Activated CD4-positive, alpha-beta T cell treated with anti-CD3 and anti-CD28 coated beads, Interleukin-2, amount 50 U/mL, for 4 hours (primary cell): ENCODE results near the gene ATXN2.
"Not testable (repeated sequence)": the region's sequence is repeated elsewhere in the genome, so short reads cannot be mapped to it uniquely, and the experiment has no call there.

ENCODE experiments used
- DNase-seq, 2 experiments: peaks; one replicate each; pipeline ENCODE4 v3.0.0-alpha.2; 2020

The ATXN2 gene

DNA sequence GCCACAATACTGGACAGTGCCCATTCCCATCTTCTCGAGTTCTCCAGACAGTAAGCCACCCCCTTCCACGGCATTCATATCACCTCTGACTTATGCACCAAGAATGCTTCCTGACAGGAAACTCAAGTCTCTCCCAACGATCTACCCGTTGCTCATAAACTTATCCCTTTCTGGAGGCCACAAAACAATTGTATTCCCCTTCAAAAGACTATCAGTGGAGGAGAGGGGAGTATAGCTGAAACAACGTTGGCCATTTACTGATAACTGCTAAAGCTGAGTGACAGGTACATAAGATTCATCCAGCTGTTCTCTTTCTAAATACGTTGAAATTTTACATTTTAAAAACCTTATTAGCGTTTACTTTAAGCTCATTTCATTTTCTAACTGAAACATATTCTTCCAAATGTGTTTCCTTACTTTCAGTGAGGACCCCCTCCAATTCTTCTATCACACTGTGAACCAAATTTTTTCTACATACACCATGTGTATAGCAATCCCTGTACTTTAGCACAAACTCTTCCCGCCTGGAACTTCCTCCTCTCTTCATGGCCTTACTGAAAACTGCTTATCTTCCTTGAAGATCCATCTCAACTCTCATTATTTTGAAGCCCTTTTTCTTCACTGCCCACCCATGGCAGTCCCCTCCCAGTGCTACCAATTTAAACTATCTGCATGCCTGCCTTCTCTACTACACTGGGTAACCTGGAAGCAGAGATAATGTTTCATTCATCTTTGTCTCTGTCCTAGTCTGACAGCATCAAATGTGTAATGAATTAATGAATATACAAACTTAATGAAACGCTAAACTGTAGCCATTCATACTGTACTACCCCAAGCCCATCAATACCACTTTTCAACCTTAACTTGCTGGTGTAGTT lies 28.8 kb downstream of the ATXN2 start:
- no peak for DNase-seq

DNA sequence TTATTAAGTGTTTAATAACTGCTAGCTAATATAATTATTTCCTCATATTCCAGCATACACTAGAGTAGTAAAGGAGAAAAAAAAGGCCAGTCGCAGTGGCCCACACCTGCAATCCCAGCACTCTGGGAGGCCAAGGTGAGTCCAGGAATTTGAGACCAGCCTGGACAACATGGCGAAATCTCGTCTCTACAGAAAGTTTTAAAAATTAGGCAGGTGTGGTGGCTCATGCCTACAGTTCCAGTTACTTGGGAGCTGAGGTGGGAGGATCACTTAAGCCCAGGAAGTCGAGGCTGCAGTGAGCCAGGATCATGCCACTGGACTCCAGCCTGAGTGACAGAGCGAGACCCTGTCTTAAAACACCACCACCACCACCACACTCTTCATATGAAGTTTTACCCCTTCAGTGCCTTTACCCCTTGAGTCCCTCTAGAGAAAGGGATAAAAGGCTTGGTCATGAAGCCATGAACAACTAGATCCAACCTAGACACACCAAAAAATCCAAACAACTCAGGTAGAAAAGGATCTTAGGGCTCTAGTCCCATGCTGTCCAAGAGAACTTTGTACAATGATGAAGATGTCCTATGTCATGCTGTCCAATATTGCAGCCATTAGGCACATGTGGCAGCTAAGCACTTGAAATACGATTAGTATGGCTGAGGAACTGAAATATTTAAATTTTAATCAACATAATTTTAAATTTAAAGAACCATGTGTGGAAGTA lies 29.6 kb downstream of the ATXN2 start:
- DNase-seq, result no peak

DNA sequence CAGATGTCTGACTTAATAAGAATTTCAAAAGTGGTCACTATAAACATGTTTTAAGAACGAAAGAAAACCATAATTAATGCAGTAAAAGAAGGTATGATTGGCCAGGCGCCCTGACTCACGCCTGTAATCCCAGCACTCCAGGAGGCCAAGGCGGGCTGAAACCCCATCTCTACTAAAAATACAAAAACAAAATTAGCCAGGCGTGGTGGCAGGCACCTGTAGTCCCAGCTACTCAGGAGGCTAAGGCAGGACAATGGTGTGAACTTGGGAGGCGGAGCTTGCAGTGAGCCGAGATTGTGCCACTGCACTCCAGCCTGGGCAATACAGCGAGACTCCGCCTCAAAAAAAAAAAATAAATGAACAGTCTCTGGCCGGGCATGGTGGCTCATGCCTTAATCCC lies 38.3 kb downstream of the ATXN2 start:
- not testable (repeated sequence) for DNase-seq

DNA sequence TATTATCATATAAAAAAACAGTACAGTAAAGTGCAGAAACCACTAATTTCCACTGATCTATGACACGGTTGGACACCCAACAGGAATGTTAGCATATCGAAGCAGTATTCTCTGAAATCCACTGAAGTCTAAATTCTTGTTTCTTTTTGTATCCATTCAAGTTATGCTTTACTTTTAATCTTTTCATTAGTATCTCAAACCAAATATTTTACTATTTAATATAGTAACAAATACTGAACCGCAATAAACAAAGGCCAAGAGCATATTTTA lies 41.1 kb downstream of the ATXN2 start:
- no peak for DNase-seq

DNA sequence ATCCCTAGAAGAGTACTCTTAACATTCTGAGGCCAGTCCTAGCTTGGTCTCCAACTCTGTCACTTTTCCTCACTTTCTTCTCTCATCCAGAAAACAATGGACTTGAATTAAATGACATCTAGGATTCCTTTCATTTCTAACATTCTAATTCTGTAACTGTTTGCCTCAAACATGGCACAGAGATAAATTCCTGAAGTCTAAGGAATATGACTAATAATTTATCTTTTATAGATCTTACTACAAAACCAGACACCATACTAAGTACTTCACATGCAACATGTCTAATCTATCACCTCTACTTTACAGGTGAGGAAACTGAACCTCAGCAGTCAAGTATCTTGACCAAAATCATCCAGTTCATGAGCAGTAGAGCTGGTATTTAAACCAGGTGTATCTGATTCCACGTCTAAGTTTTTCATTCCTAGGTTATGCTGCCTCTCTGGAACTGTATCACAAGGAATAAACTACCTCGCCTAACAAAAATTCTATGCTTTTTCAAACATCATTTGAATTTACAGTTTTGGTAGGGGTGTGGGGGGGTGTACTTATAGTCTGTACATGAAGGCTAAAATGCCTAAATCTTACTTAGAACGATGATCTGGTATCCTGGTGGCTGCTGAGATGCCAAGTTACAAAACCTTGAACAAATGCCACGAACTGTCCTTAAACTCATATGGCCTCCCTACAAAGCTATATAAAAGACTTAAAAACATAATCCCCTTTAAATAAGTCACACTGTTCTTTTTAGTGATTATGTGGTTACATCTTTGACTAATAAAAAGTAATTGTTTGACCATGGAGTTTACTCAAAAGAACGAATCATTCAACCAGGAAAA lies 41.6 kb downstream of the ATXN2 start:
- DNase-seq, result no peak

DNA sequence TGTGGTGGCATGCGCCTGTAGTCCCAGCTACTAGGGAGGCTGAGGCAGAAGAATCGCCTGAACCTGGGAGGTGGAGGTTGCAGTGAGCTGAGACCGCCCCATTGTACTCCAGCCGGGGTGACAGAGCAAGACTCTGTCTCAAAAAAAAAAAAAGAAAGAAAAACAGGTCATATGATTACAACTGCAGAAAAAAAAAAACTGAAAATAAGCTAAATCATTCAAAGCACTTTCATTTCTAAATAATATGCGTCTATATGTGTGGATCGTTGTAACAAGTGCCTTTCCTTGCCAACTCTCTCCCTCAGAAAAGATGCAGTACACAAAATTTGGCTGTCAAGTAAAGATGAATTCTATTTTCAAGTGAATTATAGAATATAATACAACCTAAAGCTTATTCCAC lies 42.4 kb downstream of the ATXN2 start:
- no peak for DNase-seq

DNA sequence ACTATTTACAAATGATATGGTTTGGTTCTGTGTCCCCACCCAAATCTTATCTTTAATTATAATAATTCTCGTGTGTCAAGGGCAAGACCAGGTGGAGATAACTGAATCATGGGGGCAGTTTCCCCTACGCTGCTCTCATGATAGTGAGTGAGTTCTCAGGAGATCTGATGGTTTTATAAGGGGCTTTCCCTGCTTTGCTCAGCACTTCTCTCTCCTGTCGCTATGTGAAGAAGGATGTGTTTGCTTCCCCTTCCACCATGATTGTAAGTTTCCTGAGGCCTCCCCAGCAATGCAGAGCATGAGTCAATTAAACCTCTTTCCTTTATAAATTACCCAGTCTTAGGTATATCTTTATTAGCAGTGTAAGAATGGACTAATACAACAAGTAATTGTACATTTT lies 43.8 kb downstream of the ATXN2 start:
- DNase-seq, result not testable (repeated sequence)

DNA sequence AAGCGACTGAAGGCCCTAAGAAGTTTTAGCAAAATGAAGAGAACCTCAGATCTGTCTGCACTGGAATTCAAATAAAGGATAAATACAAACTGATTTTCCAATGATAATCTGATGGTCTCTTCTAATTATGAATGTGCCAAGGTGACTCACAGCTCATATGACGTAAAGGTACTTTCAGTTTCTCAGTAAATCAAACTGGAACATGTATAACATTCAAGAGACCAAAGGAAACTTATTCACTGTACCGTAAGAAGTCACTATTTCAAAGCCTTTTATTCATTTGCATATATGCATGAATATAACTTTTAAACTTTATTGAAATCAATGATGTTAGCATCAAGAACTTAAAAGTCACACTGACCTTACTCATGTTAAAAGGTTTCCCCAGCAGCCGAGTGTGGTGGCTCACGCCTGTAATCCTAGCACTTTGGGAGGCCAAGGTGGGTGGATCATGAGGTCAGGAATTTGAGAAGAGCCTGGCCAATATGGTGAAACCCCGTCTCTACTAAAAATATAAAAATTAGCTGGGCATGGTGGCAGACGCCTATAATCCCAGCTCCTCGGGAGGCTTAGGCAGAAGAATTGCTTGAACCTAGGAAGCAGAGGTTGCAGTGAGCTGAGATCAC lies 52.2 kb downstream of the ATXN2 start:
- DNase-seq, result peak in 1 of 2 experiments; percentile 9

DNA sequence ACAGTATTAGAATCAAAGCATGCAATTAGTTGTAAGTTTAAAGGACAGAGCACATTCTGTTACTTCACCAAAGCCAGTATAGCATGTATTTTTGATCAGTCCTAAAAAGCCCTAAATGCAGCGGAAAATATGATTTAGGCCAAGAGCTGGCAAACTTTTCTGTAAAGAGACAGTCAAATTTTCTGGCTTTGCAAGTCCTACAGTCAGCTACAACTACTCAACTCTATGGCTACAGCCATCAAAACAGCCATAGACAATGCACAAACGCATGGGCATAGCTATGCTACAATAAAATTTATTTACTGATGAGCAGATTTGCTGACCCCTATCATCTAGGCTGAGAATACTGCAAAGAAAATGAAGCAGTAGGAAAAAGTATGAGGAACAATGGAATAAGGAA lies 52.9 kb downstream of the ATXN2 start:
- DNase-seq, result no peak

DNA sequence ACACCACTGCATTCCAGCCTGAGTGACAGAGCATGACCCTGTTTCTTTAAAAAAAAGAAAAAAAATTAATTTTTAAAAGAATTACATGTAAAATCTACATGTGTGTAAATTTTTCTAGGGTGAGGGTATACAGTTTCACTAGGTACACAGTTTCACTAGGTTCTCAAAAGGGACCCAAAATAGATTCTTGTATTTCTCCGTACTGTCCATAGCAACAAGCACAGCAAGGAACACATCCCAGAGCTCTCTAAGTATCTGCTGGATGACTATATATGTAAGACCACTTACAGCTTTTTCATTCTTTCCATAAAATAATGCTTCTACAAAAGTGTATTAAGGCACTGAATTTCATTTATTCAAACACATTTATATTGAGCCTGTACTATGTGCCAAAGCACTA lies 55.1 kb downstream of the ATXN2 start:
- no peak for DNase-seq

DNA sequence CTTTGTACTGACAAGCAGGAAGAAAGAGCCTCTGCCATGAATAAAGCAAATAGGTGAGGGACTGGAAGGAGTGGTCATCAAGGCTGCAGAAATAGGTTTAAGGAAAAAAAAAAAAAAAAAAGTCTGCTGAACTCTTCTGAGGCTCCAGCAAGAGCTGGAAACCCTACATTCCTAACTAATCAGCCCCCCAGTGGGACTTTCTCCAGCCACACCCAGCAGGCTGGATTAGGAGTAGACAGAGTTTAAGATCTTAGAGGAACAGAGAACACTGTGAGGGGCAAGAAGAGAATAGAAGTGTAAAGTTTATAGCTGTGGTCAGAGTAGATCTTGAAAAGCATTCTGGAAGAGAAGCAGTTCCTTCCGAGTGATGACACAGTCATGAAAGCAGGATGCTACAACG lies 66.4 kb downstream of the ATXN2 start:
- no peak for DNase-seq

DNA sequence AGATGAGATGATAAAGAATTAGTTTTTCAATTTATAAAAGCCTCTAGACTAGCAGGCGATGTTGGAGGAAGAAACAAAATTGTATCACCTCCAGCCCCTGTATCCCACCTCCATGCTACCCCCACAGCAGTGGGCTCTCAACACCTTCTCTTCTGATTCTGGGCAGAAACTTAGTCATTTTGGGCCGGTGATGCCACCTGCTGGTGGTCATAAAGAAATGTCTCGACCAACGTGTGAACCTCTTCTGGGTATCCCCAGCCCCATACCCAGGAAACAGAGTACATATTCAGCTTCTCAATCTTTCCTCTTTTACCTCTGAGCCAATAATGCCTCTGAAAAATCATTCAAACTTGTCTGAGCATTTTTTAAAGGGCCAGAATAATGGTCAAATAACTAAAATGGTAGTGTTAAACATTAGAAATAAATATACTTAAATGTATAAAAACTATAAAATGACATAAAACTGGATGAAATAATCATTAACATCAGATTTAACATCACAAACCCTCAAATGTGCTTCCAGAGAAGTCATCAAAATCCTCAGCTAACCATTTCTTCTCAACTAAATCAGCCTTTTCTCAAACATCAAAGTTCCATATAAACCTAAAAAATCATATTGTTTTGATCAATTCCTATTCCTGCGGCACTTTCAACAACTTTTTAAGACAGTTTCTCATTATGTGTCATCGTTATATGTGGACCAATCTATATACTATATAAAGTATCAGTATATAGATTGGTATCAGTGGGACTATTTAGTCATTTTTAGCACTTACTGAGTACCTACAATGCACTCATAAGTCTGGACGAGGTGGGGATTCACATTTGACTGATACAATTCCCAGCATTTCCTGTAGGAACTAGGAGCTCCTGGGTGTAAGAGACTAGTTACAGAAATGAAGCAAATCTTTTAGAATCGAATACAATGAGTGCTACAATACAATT lies 69.4 kb downstream of the ATXN2 start:
- DNase-seq, result peak; percentile 51 to 54

DNA sequence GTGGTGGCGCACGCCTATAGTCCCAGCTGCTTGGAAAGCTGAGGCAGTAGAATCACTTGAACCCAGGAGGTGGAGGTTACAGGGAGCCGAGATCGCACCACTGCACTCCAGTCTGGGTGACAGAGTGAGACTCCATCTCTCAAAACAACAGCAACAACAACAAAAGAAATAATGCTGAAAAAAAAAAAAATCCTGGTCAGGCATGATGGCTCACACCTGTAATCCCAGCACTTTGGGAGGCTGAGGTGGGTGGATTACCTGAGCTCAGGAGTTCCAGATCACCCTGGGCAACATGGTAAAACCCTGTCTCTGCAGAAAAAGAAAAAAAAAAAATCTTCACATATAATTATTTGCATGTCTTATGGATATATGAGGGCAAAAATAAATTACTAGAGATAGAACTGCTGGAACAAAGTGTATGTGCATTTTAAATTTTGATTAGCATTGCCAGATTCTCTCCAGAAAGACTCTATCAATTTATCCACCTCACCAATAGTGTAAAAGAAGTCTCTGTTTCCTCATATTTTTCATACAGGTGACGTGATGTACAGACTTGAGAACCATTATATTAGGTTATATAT lies 75.4 kb downstream of the ATXN2 start:
- DNase-seq, result no peak

DNA sequence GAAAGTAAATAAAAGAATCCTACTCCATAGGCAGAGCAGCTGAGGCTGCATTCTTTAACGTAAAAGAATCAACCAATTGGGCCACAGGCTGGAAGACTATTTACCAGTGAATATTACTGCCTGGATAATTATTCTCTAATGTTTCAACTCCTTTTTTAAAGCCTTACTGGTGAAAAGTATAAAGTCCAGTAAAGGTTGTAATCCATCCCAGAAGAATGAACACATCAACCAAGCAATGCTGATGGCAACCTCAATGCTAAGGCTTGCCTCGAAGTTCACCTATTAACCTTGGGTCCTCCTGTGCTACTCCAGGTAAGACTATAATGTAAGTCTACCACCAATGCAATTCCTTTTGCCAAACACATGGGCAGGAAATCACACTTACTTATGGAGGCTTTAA lies 77.3 kb downstream of the ATXN2 start:
- no peak for DNase-seq

DNA sequence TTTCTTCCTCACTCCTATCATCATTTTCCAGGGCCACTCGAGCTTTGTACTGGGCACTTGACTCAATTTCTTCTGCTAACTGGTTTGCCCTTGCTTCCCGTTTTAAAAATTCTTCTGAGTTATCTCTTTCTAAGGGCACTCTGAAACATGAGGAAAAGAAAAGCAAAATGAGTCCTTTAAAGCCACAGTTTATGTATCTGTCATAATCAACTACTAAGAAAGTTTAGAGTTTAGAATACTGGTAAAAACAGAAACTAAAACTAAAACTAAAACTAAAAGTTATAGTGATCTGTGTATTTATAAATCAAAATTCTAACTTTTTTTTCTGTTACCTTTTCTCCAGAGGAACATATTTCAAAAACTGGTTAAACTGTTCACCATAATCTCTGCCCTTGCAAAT lies 79.2 kb downstream of the ATXN2 start:
- no peak for DNase-seq

DNA sequence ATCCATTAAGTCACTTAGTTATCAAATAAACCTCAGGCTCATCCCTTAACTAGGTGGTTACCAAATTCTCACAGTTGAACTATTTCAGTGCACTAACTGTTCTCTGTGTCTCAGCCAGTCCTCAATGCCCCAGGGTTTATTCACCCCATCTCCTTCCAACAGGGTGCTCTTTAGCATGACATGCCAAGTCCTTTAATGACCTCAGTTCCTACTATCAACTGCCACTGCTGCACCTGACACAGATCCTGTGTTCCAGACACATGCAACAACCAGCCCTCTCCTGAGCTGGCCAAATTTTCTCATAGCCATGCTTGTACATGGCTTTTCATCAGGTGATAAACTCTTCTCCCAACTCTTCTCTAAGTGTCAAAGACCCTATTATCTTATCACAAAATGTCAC lies 80.0 kb downstream of the ATXN2 start:
- DNase-seq, result no peak

DNA sequence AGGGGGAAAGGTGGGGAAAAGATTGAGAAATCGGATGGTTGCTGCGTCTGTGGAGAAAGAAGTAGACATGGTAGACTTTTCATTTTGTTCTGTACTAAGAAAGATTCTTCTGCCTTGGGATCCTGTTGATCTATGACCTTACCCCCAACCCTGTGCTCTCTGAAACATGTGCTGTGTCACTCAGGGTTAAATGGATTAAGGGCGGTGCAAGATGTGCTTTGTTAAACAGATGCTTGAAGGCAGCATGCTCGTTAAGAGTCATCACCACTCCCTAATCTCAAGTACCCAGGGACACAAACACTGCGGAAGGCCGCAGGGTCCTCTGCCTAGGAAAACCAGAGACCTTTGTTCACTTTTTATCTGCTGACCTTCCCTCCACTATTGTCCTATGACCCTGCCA lies 91.4 kb downstream of the ATXN2 start:
- DNase-seq, result not testable (repeated sequence)

DNA sequence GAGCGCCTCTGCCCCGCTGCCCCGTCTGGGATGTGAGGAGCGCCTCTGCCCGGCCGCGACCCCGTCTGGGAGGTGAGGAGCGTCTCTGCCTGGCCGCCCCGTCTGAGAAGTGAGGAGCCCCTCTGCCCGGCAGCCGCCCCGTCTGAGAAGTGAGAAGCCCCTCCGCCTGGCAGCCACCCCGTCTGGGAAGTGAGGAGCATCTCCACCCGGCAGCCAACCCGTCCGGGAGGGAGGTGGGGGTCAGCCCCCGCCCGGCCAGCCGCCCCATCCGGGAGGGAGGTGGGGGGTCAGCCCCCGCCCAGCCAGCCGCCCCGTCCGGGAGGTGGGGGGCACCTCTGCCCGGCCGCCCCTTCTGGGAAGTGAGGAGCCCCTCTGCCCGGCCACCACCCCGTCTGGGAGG lies 91.9 kb downstream of the ATXN2 start:
- not testable (repeated sequence) for DNase-seq

DNA sequence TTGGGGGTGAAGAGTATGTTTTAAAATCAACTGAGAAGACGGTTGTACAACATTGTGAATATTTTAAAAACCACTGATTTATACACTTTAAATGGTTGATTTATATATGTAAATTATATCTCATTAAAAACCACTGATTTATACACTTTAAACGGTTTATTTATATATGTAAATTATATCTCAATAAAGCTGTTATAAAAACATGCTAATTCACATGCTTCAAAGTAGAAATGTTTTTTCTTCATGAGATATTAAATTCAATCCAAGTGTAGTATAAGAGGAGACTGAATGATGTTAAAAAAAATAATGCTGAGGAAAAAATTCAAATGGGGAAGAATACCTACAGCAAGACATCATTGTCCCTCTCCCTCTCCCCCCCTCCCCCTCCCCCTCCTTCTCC lies 92.9 kb downstream of the ATXN2 start:
- no peak for DNase-seq

DNA sequence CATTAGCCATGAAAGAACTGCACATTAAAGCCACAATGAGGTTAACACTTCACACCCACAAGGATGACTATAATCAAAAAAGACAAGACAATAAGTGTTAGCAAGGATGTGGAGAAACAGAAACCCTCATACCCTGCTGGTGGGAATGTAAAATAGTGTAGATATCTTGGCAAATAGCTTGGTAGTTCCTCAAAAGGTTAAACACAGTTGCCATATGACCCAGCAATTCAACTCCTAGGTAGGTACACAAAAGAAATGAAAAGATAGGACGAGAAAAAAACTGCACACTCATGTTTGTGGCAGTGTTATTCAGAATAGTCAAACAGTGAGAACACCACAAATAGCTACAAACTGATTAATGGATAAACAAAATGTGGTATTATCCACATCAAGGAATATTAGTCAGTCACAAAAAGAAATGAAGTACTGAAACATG lies 93.5 kb downstream of the ATXN2 start:
- no peak for DNase-seq

DNA sequence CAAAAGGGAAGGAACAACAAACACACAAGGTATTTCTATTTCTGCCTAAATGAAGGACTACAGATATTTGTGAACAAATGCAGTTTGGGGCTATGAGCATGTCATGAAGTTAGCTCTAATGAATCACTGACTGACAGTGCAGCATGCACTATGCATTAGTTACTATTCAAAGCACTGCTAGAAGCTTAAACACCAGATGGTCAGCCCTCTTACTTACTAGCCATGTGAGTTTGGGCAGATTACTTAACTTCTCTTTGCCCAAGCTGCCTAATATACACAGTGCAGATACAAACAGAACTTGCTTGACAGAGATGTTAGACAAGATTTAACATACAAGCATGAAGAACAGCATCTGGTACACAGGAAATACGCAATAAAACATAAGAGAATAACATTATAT lies 96.0 kb downstream of the ATXN2 start:
- no peak for DNase-seq

DNA sequence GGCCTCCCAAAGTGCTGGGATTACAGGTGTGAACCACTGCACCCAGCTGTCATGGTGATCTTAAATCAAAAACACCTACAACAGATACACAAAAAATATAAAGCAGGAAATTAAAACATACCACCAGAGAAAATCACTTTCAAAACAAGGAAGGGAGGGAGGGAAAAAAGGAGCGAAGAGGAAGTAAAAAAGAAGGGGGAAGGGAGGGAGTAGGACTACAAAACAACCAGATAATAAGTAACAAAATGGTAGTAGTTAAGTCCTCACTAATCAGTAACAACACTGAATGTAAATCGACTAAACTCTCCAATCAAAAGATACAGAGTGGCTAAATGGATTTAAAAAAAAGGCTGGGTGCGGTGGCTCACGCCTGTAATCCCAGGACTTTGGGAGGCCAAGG lies 104.4 kb downstream of the ATXN2 start:
- no peak for DNase-seq
